ENCODE measurements around the gene C9orf50.

The C9orf50 gene

DNA sequence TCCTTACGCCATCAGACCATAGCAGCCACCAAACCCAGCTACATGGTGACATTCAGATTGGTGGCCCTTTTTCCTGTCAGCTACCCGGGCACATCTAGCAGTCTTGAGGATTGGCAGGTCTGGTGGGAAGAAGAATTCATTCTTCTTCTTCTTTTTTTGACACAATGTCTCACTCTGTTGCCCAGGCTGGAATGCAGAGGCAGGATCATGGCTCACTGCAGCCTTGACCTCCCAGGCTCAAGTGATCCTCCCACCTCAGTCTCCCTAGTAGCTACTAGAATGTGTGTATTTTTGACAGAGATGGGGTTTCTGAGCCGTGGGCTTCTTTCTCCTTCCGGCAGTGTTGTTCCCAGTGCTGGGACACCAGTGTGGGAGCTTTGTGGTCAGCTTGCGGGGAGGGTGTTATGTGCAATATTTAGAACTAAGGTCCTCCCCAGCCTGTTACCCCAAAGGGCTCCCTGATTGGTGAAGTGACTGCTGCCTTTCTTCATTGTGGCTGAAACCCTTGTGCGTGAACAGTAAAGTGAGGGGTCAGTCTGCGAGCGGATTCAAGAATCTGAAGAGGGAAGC is 8.4 kb upstream of the C9orf50 start:
- no peak for DNase-seq

DNA sequence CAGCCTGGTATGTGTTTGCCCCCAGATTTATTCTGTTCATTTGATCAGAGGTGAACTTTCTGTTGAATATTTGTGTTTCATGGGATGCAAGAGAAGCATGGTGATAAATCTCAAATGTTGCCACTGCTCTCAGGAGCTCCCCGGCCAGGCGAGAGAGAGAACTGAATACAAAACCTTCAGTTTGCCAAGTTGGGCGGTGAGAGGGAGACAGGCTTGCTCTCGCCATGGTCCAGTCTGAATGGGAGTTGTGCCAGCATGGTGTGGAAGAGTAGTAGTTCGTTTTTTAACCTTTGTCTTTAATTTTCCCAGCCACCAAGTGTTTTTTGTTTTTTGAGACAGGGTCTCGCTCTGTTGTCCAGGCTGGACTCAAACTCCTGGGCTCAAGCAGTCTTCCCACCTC is 7.8 kb upstream of the C9orf50 start:
- no peak for DNase-seq

DNA sequence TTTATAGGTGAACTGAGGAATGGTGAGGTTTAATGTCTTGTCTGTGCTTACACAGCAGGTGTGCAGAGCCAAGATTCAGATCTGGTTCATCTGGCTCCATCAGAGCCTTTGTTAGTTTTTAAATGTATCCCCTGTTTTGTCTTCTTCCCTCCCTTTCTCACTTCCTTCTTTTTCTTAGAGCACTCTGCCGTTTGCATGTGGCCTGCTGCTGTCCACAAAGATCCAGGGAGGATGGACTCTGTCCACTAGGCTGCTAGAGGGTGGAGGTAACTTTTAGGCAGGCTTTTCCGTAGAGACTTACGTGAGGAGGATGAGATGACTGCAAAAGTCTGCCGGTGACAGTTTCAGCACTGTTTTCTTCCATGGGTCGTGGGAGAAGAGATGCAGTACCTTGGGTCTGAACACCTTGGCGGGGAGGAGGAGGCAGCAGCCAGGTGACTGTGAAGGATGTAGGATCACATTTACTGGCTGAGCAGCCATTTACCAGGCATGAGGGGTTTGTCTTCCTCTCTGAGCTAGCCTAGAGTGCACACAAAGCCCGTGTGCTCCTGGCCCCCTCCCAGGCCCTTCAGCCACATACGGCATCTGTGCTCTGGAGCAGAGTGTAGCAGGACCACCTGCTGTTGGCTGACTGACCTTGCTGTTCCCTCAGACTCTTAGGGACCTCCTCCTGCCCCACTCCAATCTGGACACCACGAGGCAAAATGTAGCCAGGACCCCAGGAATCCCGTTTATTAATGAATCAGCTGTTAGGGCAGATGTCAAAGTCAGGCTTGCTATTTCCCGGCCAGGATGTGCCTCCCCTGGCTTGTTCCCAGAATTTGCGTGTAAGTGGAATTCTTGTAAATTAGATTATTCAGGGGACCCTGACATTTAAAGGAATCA is 6.9 kb upstream of the C9orf50 start:
- no peak for DNase-seq

DNA sequence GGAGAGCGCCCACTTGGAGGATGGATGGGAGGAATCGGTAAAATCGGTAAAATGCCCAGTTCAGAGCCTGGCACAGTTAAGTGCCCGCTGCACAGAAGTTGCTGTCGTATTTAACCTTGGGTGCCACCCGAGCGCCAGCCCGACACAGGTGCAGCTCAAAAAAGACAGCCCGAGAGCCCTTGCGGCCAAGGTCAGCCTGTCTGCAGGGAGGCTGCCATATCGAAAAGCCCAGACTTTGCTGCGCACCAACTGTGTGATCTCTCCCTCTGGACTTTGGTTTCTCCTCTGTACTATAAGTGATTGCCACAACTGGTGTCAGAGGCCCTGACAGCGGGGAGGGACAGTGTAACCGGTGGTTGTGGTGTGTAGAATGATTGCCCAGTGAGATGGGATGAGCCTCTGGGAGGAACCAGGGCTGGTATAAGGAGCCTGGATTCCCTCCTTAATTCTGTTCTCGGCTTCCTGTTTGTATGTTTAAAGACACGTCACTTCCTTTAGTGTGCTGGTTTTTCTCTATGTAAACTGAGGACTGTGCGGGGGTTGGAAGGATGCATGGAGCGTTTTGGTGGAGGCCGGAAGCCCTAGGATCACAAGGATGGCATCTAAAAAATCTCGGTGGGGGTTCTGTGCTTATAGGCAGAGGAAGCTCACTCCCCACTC is 5.9 kb upstream of the C9orf50 start:
- DNase-seq, result no peak

DNA sequence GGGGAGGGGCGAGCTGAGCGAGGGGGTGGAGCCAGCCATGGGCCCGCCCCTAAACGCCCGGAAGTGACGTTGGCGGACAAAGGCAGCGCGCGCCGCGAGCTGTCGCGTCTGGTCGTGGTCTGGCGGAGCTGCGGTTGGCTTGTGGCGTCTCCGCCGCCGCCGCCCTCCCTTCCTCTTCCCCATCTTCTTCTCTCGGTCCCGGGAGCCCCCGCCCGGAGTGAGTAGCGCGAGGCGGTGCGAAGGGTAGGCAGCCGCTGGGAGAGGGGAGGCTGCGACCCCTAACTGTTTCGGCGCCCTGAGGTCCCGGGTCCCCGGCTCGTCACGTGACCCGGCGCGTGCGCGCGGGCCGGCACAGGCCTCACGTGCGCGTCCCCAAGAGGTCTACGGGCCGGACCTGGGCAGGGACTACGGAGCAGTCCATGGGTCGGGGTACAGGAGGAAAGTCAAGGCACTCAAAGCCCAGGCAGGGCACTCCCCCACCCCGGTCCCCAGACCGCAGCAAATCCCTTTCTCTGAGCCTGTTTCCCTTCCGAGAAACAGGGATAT is 5.3 kb upstream of the C9orf50 start, which contains the start of gene NTMT1:
TSS of gene NTMT1 (plus strand) at position 85 of the 546 bp plus-strand sequence. CDS start 6,541 bp downstream, outside the sequence.
- peak; percentile 53 for DNase-seq

DNA sequence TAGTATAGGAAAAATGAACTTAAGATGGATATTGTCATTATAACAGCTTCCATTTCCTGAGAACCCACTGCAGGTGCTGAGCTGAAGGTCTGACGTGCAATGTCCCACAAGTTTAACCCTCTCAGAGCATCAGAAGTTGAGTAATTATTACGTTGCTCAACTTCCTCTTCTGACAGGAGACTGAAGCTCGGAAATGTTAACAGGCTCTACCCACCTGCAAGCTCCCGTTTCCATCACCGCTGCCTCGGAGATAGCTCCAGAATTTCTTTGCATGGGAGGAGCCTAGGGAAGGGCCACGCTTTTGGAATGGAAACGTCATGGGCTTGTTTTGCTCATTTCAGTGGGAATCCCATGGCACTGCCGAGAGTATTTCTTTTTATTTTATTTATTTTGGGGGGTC is 4.0 kb upstream of the C9orf50 start:
- no peak for DNase-seq

DNA sequence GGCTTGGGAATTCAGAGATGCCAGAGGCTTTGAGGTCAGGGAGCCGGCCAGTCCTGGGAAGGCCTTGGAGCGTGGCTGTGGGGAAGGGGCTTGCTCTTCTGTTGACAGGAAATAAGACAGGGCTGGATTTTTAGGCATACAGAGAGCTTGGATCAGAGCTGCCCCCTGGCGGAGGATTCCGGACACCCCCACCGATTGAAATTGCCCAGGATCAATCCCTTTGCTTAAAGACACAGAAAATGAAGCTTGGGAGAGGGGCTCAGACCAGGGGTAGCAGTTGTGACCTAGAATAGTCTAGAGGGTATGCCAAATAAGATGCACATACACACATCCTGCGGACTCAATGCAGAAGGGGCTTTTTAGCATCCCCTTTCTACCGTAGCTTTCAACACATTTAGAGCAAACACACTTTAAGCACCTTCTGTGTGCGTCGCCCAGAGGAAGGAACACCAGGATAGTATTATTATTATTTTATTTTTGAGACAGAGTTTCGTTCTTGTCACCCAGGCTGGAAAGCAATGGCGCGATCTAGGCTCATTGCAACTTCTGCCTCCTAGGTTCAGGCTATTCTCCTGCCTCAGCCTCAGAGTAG is 3.4 kb upstream of the C9orf50 start:
- peak; percentile 21 for DNase-seq

DNA sequence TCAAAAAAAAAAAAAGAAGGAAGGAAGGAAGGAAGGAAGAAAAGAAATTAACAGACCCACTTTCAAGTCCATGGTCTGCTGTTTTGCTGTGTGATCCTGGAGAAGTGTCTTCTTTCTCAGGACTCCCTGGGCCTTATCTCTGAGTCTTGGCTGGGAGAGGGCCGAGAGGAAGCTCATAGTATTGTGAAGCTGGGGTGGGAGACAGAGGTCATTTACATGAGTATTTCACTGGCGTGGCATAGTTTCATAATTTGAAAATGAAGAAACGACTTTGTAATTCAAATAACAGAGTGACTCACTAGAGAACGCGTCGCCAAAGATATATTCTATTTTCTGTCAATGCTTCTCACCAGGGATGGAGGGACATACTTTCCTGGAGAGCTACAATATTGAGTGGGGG is 2.4 kb upstream of the C9orf50 start:
- DNase-seq, result no peak

DNA sequence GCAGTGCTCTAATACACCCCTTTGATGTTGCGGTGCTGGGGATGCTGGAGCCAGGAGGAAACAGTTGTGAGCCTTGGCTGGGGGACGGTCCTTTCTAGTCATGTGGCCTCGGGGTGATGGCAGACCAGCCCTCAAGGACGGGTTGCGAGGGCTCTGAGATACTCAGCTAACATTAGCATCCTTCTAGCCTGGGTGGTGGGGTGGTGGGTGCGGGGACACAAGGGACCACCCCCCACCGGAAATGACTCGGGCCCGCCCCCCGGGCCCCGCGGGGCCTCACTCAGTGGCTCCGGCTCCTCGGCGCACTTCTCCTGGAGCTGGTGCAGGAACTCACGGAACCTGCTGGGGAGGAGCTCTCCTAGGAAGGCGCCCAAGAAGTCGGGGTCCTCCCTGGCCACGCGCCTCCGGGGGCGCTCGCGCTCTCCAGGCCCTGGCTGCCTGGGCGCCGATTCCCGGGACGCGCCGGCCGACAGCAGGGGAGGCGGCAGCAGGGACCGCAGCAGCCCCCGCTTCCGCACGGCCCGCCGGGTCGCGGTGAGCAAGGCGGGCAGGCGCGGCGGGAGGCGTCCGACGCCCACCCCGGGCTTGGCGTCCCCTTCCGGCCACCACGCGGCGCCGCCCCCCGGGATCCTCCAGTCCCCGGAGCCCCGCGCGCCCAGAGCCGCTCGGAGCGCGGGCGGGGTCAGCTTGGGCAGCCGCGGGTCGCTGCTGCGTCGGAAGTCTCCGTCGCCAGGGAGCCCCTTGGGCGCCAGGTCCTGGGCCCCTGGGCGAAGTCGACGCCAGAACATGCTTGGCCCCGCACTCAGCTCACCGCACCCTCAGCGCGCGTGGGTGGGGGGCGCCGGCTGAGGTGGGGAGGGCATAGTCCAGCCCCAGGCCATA is 873 bp downstream of the C9orf50 start:
- no peak for DNase-seq

DNA sequence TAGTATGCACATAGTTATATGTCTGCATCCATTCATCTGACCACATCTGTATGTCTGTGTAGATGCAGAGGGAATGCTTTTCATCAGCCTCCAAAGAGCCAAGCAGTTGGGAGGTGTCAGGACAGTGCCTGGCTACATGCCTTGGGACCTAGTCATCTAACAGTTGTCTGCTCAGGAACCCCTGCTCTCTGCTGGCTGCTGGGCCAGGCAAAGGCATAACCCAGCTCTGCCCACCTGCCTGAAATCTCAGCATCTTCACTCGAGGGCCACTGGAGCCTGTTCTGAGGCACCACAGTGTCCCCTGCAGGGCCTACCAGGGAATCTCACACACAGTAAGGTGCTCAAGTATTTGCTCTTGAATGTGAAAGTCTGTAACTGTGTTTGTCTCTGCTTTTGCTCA is 3.7 kb downstream of the C9orf50 start:
- DNase-seq, result no peak

DNA sequence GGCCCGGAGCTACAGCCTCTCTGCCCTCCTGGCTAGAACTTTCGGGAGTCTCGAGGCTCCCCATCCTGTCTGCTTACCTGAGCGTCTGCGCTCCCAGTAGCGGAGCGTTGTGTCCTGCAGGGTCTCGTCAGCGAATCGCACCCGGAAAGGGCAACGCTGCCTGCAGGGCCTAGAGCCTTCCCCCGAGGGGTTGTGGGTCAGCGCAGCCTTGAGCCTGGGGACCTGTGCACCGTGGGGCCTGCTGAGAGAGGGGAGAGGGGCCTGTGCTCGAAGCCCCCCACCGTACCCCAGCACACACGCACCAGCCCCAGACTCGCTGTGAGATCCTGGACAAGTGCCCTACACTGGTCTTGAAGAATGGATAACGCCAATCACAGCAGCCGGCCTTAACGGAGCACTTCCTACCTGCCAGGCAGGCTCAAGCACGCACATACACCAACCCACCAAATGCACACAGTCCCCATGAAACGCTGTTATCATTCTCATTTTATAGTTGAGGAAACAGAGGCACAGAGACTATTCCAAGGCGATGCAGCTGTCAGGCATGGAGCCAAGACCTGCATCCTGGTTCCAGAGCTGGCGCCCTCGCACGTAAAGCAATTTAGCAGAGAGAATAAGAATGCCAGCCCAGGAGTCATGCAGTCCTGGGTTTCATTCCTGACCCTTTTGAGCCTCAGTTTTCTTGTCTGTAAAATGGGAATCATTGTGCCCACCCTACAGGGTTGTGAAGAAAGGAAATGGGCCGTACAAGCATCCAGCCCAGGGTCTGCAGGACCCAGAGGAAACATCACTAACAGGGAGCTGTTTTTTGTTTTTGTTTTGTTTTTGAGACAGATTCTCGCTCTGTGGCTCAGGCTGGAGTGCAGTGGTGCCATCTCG is 5.3 kb downstream of the C9orf50 start:
- DNase-seq, result no peak

DNA sequence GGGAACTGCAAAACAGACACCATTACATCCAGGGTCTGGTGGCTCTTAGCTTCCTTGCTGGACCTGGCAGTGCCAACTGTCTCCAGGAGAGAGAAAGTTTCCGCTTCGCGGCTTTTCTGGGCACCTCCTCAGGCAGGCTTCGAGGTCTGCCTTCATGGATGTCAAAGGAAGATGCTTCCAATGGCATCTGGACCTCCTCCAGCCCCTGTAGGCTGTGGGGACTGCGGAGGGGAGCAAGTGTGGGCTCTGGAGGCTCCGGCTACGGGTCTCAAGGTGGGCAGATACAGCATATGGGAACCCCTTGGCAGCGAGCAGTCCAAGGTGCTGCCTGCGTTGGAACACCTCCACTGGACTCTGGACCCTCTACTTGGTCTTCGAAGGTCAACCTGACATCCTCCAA is 6.0 kb downstream of the C9orf50 start:
- no peak for DNase-seq

DNA sequence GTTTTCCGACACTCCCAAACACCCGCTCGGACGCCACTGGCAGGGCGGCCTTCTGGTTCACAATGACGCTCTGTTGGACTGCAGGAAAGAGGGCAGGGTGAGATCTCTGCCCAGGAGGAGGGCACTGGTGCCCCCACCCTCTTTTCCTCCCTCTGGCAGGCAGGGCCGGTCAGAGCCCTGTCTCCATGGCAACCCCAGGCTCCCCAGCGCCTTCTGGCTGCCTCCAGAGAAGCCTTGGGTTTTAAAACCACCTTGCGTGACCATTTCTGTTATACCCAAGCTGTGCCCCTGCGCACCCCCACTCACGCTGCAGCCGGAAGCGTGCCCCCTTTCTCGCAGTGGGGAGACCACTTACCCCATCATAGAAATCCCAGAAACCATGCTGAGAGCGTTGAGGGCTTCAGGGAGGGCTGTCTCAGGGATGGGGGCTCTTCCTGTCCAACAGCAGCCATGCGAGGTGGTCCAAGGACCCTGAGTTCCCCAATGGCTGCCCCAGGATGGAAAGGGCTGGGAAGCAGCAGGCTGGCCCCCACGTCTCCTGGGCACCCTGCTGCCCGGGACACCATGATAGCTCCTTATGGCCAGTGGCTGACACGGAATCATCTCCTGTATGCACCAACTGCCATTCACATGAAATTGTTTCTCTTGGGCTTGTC is 7.3 kb downstream of the C9orf50 start:
- DNase-seq, result no peak

DNA sequence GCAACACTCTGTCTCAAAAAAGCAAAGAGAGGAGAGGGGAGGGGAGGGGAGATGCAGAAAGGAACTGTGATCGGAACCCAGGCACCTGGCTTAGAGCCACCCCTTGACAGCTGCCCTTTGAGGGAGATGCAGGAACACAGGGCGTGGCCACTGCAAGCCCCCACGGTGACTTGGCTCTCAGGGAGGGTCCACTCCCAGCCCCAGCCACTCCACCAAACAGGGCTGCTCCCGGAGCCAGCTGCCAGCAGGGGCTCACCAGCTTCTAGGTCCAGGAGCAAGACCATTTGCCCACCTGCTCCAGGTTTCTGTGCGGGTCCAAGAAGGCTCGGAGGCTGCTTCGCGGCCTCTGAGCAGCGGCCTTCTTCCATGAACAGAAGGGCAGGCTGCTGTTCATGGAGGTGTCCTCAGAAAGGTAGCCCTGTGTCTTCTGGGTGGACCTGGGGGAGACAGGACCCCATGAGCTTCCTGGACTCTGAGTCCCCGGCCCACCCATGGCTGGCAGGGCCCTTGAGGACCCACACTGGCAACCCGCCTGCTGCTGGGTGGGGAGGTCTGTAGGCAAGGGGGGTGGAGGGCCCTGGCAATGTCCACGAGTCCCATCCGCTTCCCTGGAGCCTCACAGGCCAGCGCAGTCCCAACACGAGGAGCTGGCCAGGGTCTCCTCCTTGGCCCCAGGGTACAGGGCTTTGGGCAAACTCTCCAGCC is 7.9 kb downstream of the C9orf50 start:
- no peak for DNase-seq

DNA sequence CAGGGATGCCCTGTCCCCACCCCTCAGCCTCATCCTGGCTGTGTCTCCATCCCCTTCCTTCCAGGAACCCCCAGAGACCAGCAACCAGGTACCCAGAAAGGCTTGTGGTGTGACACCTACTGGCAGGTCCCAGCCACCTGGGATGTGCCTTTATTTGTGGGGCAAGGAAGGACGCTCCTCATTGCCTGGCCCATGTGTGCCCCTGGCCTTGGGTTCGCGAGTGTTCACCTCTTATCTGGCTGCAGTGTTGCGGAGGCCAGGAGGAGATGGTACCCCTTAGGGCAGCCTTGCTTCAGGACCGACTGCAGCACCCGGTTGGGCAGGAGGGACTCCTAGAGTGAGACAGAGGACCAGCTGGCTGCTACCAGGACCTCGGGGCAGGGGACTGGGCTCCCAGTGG is 8.8 kb downstream of the C9orf50 start:
- DNase-seq, result no peak

DNA sequence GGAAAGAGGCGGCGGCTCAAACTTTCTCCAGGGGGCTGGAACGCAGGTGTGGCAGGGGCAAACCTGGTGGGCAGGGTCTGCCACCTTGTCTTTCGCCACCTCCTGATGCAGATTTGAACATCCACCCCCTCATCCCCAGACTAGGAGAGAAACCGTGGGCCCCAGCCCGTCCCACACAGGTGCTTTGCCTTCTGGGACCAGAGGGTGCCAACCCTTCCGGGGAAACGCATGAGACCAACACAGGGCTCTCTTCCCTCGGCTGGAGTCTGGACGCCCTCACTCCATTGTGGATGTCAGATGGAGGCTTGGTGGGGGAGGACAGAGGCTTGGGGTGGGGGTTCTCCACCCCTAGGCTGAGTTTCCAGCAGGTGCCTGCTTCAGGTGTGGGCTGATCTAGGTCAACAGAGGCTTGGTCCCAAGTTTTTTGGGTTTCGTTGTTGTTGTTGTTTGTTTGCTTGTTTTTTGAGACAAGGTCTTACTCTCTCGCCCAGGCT is 9.5 kb downstream of the C9orf50 start:
- DNase-seq, result no peak

DNA sequence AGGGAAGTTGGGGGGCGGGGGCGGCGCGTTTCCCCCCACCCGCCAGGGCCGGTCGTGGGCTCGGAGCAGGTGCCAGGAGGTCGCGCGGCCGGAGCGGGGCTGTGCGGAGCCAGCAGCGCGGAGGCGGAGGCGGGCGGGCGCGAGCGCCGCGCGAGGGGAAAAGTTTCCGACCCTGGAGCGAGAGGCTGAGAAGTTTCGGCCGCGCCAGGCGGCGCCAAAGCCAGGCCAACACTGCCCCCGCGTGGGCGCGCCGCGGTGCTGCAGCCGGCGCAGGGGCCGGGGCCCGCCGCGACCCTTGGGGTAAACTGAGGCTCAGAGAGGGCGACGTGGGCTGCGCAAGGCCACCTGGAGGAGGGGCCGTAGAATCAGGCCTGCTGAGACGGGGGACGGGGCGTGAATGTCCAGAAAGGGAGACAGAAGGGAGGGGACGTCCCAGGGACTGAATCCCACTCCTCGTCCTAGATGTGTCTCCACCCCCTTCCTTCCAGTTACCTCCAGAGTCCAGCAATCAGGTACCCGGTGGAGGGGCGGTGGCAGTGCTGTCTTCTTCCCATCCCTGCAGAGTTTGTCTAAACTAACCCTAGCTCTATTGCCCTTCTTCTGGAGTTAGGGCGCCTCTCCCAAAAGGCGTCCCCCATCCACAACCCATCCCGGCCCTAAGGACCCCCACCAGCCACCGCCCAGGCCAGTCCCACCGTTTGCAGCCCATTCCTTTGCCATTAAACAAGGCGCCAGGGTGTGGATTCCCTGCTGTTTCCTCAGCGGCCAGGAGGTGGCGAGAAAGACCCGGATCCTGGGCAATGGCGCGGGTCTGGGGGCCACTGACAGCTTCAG is 10.2 kb downstream of the C9orf50 start:
- peak; percentile 43 for DNase-seq

DNA sequence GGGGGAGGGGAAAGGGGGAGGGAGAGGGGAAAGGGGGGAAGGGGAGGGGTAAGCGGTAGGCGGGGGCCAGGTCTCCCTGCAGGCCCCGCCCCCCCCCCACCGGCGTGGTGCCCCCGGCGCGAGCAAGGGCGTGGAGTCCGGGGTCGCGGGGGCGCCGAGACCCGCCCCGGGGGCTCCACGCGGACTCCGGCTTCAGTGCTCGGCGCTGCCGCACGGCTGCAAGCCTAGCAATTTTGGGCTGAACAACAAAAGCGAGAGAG is 10.8 kb downstream of the C9orf50 start:
- DNase-seq, result no peak

Measured in NCI-H2029 (cell line).